HG03575 (cell line): ENCODE measurements around the gene CROCC.
"Not testable (repeated sequence)": the region's sequence is repeated elsewhere in the genome, so short reads cannot be mapped to it uniquely, and the experiment has no call there.

ENCODE experiments used
- ATAC-seq: cut with Tn5 transposase; IDR thresholded peaks from one replicate; pipeline ENCODE4 v1.9.1; 2021; ENCODE audit not compliant: unreplicated experiment, insufficient number of reproducible peaks, low FRiP score; ENCODE audit errors: extremely low read depth

Gene CROCC

DNA sequence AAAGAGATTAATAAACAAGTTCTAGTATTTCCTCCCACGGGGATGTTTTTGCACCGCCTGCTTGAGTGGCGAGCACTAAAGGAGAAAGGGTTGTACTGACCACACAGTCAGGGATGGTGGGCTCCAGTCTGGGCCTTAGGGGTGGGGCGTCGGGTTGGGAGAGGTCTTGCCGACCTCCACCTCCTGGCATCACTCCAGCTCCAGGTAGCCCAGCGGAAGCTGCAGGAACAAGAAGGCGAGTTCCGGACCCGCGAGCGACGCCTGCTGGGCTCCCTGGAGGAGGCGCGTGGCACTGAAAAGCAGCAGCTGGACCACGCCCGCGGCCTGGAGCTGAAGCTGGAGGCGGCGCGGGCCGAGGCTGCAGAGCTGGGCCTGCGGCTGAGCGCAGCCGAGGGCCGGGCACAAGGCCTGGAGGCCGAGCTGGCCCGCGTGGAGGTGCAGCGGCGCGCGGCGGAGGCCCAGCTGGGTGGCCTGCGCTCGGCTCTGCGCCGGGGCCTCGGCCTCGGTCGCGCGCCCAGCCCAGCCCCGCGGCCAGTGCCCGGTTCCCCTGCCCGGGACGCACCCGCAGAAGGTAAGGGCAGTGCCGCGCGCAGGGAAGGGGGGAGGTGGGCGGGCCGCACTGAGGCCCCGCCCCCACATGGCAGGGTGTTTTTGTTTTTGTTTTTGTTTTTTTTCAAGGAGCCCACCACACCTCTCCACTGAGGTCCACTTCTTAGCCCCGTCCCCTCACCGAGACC, 39.0 kb downstream of the CROCC start:
- no peak for ATAC-seq

DNA sequence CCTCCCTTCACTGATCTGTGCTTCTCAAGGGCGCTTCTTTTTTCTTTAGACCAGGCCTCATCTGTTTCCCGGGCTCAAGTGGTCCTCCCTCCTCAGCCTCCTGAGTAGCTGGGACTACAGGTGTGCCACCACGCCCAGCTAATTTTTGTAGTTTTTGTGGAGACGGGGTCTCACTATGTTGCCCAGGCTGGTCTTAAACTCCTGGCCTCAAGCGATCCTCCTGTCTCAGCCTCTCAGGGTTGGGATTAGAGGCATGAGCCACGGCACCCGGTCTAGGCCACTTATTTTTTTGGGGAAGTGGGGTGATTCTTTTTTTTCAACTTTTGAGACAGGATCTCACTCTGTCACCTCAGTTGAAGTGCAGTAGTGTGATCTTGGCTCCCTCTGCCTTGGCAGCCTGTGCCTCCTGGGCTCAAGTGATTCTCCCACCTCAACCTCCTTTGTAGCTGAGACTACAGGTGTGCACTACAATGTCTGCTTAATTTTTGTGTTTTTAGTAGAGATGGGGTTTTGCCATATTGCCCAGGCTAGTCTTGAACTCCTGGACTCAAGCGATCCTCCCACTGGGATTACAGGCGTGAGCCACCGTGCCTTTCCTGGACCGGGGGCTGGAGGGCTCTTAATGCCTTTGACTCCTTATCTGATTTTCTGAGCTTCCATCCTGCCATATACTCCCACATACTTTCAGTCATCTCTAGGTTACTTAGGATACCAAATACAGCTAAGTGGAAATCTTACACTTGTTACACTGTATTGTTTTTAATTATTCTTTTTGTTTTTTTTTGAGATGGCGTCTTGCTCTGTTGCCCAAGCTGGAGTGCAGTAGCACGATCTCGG, 39.8 kb downstream of the CROCC start:
- no peak for ATAC-seq

DNA sequence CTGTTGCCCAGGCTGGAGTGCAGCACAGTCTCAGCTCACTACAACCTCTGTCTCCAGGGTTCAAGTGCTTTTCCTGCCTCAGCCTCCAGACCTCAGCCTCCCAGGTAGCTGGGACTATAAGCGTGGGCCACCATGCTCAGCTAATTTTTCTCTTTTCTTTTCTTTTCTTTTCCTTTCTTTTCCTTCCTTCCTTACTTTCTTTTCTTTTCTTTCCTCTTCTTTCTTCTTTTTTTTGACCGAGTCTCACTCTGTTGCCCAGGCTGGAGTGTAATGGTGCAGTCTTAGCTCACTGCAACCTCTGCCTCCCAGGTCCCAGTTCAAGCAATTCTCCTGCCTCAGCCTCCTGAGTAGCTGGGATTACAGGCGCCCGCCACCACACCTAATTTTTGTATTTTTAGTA, 42.4 kb downstream of the CROCC start:
- ATAC-seq = not testable (repeated sequence)

DNA sequence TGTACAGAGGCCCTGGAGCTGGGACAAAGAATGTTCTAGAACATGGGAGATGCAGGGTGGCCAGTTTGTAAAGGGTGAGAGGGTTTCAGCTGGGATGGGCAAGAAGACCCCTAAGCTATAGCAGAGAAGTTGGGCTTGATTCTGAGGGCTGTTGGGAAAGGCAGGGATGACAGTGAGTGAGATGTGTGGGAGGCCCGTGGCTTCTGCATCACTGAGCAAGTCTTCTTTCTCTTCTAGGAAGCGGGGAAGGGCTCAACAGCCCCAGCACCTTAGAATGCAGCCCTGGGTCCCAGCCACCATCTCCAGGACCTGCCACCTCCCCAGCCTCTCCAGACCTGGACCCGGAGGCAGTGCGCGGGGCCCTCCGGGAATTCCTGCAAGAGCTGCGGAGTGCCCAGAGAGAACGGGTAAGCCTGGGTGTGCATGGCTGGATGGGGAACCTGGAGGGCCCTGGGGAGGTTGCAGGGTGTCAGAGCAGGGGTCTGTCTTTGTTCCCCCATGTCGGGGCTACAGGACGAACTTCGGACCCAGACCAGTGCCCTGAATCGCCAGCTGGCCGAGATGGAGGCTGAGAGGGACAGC, 43.8 kb downstream of the CROCC start:
- ATAC-seq = no peak

DNA sequence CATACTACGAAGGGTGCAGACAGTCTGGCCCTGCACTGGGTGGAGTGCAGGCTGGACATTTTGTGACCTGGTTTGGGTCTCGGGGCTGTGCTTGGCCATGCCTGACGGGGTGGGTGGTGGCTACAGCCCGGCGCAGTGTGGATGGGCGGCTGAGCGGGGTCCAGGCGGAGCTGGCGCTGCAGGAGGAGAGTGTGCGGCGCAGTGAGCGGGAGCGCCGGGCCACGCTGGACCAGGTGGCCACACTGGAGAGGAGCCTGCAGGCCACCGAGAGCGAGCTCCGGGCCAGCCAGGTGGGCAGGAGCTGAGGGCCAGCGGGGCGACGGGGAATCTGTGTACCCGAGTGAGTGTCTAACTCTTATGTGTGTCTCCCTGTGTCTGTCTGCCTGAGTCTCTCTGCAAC, 44.6 kb downstream of the CROCC start:
- no peak for ATAC-seq

DNA sequence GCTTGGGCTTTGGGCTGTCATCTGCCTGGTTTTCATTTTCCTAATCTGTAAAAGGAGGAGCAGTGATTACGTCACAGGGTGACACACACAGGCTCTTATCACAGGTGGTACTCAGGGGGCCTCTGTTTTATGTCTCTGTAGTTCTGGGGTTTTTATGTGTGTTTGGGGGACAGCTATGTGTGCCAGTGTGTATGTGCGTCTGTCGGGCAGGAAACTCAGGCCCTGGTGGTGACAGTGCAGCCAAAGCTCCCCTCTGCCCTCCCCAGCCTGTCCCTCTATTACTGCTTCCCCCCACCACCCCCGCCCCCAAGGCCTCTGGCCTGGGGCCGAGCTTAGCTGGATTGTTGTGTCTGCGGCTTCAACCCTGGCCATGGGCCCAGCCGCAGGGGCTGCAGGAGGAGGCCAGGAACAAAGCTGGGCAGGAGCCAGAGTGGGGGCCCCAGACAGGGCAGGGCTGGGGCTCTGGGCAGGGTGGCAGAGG, 45.4 kb downstream of the CROCC start:
- no peak for ATAC-seq

DNA sequence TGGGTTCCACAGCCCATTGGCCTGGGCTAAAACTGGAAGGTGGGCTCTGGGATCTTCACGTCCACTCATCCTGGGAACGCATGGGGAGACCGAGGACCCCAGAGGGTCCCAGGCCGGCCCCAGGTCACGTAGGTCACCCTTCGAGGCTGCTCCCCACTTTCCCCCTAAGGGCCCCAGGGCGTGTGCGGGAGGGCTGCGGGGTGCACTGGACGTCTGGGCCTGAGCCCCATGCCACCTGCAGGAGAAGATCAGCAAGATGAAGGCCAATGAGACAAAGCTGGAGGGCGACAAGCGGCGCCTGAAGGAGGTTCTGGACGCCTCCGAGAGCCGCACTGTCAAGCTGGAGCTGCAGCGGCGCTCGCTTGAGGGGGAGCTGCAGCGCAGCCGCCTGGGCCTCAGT, 46.2 kb downstream of the CROCC start:
- no peak for ATAC-seq

DNA sequence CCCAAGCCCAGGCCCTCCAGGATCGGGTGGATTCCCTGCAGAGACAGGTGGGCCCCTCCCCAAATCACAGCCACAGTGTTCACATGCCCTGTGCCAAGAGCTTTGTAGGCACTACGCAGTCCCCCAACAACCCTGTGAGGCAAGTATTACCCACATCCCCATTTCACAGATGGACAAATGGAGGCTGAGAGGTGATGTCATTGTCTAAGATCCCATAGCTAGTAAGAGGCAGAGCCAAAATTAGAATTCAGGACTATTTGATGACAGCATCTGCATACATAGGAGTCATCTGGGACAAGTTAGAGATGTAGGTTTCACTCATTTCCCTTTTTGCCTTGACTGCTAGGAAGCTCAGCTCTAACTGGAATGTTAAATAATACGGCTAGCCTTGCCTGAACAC, 46.6 kb downstream of the CROCC start:
- no peak for ATAC-seq

DNA sequence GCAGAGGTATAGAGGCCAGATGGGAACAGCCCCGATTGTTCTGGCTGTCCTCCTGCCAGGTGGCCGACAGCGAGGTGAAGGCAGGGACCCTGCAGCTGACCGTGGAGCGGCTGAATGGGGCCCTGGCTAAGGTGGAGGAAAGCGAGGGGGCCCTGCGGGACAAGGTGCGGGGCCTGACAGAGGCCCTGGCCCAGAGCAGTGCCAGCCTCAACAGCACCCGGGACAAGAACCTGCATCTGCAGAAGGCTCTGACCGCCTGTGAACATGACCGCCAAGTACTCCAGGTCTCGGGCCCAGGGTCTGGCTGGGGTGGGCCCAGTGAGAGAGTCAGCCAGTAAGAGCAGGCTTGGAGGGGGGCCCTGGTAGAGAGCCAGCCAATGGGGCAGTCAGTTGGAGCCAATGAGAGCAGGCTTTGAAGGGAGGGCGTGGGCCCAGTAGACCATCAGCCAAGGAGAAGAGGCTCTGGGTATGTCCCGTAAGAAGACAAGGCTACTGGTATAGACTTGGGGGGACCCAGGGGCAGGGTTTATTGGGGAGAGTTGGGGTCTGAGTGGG, 47.4 kb downstream of the CROCC start:
- ATAC-seq = no peak

DNA sequence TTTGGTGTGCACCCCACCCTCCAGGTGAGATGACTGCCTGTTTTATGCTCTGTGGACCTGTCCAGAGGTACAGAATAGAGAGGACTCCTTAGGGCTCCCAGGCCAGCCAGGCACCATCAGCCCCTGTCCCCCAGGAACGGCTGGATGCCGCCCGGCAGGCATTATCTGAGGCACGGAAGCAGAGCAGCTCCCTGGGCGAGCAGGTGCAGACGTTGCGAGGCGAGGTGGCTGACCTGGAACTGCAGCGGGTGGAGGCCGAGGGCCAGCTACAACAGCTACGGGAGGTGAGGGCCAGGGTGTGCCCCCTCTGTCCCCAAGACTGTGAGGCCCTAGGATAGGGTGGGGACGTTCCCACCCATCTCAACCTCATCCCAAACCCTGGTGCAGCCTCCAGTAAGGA, 47.9 kb downstream of the CROCC start:
- ATAC-seq = no peak

DNA sequence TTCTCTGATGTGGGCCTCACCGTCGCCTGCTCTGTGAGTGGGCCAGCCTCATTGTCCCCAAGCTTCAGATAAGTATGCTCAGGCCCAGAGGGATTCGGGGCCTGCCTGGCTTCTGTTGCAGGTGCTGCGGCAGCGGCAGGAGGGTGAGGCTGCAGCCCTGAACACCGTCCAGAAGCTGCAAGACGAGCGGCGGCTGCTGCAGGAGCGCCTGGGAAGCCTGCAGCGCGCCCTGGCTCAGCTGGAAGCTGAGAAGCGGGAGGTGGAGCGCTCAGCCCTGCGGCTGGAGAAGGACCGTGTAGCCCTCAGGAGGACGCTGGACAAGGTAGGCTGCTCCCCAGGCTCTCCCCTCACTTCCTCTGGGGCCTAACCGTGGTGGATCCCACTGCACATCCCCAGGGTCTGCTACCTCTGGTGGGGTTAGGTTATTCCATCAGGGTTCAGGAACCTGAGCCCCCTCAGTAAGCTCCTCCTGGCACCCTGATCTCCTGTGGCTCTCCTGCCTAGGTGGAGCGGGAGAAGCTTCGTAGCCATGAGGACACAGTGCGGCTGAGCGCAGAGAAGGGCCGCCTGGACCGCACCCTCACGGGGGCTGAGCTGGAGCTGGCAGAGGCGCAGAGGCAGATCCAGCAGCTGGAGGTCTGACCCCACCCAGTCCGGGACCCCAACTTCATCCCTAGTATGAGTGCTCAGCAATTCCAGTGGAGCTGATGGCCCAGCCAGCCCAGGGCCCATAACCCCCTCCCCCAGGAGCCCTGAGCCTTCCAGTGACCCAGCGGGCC, 48.6 kb downstream of the CROCC start:
- ATAC-seq = no peak

DNA sequence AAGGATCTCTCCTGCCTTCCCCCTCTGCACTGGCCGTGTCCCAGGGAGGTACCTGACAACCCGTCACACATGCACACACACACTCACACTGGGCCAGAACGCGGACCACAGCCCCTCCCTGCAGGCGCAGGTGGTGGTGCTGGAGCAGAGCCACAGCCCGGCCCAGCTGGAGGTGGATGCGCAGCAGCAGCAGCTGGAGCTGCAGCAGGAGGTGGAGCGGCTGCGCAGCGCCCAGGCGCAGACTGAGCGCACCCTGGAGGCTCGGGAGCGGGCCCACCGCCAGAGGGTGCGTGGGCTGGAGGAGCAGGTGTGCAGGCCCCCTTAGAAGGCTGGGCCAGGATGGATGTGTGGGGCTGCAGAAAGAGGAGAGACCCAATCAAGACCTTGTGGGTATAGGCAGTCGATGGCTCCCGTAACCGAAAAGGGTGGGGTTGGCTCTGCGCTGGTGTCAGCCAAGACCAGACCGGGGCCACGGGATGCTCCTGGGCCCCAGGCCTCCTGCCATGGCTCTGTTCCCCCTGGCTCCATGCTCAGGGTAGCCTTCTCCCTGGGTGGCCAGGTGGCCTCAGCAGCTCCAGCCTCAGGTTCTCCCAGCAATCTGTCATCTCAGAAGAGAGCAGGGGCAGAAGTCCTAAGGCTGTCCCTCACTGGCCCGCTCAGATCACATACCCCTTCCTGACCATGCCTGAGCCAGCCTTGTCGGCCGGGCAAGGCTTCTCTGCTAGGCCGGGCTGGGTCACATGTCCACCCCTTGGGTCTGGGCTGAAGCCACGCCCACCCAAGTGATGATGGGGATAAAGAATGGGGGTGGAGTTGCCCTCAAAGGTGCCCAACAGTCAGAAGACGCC, 49.8 kb downstream of the CROCC start:
- ATAC-seq = no peak

DNA sequence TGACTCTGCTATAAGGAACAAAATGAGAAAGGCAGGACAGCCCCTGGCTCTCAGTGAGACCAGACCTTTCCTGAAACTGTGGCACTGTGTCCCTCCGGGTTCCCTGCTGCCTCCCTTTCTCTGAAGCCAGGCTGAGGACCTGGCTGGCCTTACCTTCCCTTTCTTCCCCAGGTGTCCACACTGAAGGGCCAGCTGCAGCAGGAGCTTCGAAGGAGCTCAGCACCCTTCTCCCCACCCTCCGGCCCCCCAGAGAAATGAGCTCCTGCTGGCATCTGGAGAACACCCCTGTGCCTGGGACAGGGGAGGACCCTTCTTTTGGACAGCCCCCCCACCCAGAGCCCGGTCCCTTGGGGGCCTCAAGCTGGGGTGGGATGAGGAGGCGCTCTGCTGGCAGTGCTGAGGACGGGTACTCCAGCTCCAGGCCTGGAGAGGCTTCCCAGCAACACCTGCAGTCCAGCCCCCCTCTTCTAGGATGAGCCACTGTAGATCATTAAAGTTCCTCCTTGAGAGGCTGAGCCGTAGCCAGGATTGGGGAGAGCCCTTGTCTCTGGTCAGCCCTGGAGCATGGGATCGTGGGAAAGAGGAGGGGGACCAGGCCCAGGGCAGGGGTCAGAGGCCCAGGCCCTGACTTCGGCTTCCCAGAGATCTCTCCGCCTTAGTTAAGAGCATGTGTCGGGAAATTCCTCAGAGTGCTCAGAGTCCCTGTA, 50.6 kb downstream of the CROCC start:
- ATAC-seq = no peak

DNA sequence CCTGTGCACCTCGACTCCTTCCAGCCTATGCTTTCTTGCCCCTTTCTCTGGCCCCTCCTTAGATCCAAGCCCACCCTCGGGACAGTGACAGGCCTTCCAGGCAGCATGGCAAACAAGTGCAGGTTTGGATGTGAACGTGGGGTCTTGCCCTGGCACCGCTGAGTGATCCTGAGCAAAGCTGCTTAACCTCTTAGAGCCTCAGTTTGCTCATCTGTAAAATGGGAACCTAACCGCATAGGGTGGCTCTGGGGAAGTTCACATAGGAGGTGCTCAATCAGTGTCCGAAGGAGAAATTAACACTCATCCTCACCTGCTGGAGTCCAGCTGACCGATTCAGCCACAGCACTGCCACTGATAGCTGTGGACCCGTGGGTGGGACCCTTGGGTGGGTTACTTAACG, 51.5 kb downstream of the CROCC start:
- no peak for ATAC-seq

DNA sequence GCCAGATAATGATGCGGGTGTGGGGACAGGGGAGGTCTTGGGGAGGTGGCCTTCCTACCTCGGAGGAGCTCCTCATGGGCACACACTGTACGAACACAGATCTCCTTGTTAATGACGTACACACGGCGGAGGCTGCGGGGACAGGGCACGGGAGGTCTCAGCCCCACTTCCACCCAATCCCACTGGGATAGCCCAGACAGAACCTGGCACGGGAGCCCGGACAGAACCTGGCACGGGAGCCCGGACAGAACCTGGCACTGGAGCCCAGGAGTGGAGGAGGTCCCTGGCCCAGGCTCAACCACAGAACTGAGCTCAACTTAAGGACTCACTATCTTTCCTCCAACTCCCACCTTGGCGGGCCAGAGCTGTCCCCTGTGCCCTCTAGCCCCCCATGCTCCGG, 53.5 kb downstream of the CROCC start:
- ATAC-seq = no peak

DNA sequence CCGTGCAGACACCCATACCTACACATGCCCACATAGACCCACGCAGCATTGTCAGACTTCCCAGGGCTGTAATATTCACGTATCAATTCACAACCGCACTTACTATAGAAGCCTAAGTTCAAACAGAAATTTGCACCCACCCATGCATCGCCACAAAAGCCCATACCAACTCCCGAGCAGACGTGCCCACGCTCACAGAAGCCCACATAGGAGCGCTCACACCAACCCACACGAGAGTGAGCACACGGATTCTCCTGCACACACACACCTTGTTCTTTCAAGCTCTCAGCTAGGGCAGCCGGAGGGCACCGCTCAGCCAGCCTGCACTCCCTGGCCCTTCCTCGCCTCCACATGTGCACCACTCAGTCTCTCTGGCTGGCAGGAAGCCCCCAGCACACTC, 54.1 kb downstream of the CROCC start:
- no peak for ATAC-seq

DNA sequence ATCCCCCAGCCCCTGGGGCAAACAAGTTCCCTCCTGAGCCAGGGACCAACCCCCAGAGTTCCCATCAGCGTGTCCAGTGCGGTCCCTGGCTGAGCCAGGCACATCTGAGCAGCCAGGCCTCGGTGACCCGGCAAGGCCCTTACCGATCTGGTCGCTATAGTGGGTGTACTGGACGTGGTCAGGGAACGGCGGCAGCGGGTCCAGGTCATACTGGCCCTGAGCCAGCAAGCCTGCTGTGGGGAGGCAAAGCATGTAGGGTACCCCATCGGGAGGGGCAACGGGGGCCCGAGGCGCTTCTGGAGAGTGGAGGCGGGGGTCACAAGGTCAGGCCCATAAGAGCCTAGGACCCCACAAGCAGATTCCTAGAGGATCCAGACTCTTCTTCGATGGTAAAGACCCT, 55.2 kb downstream of the CROCC start:
- no peak for ATAC-seq

DNA sequence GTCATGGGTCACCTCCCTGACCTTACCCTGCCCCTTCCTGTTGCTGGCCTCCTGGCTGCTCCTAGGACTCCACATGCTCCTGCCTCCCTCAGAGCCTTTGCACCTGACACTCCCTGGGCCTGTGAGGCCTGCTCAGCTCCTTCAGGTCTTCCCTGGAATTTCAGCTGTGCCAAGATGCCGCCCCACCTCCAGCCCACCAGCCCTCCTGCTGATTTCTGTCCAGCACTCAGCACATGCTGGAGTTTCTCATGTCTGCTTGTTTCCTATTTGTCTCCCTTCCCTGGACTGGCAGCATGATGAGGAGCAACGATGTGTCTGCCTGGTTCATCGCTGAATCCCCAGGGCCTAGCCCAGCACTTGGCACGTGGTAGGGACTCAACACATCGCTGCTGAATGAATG, 55.6 kb downstream of the CROCC start:
- ATAC-seq = no peak
